Adrenal gland (tissue), 12 donors: ENCODE results near the gene KAT8. TPM values are rescaled to one million over a fixed set of nuclear protein-coding genes. Genes with fewer than 3 reads are reported as not detected.

Source experiments
- DNase-seq, 7 donors: peaks; one replicate each; pipeline ENCODE4 v3.0.0-alpha.2; 2019 to 2020
- H3K27ac ChIP-seq, 5 donors: fragments of 200-600 bp; sonication (generic) in 4 of 5; 1 replicate in 3 of 5; 2 replicates in 2 of 5; pipeline versions ENCODE4 v1.5.1 to v1.8.0; 2016 to 2020; ENCODE audit warnings: mild to moderate bottlenecking in 1 of 5
- H3K27me3 ChIP-seq: fragments of 200-600 bp; 2 replicates; pipeline ENCODE4 v1.8.0; 2021
- H3K36me3 ChIP-seq, 2 donors: fragments of 200-600 bp; replicated peaks in 1 of 2; 1 replicate in 1 of 2; 2 replicates in 1 of 2; pipeline versions ENCODE4 v1.5.1 to v1.8.0; 2018 to 2022
- H3K4me1 ChIP-seq, 2 donors: fragments of 200-600 bp; replicated peaks in 1 of 2; 1 replicate in 1 of 2; 2 replicates in 1 of 2; pipeline versions ENCODE4 v1.5.1 to v1.8.0; 2018 to 2021
- H3K4me3 ChIP-seq, 4 donors: fragments of 200-600 bp; sonication (generic) in 3 of 4; one replicate each; pipeline ENCODE4 v1.5.1; 2016 to 2018
- H3K9me3 ChIP-seq, 3 donors: fragments of 200-600 bp; sonication (generic) in 1 of 3; replicated peaks in 1 of 3; 1 replicate in 2 of 3; 2 replicates in 1 of 3; pipeline versions ENCODE4 v1.5.1 to v1.8.0; 2016 to 2021
- CTCF ChIP-seq, 6 experiments: fragments of 450-650 bp in 4 of 6; fragments of 200-600 bp in 2 of 6; sonication (generic) in 1 of 6; IDR thresholded peaks; 1 replicate in 5 of 6; 2 replicates in 1 of 6; pipeline versions ENCODE4 v1.5.1 to v1.8.0; 2016 to 2021; ENCODE audit warnings: antibody characterized with exemption in 6 of 6, mild to moderate bottlenecking in 2 of 6, moderate library complexity in 1 of 6
- POLR2A ChIP-seq, 2 donors: fragments of 450-650 bp; IDR thresholded peaks; one replicate each; pipeline ENCODE4 v1.6.1; 2017; ENCODE audit warnings: antibody characterized with exemption in 2 of 2, mild to moderate bottlenecking in 2 of 2, moderate library complexity in 1 of 2
- WGBS, 4 donors: extraction: QIAGEN DNeasy Blood & Tissue Kit in 2 of 4; methylation state at CpG; one replicate each; pipeline versions ENCODE4 v1.1.5 to v1.1.7; 2013 to 2017; 5-methylcytosine and 5-hydroxymethylcytosine counted together
- intact Hi-C, 2 donors: fragments of 100-400 bp; cut with DNase I; formaldehyde crosslinking; loops; one replicate each; pipeline versions ENCODE4 v1.14.1 to v1.15.0; 2022 to 2023
- polyA plus RNA-seq, 3 donors: library from polyadenylated mRNA; stranded (reverse); fragments of 200-250 nt in 2 of 3; fragments of 350-450 nt in 1 of 3; fragmentation: Illumina TruSeq in 1 of 3; extraction: RNeasy Lipid Tissue Mini Kit (QIAGEN cat#74804) in 1 of 3; gene quantifications; one replicate each; pipeline ENCODE4 v1.2.3, GENCODE V29; 2013 to 2014
- total RNA-seq, 9 donors: library from RNA; depleted of rRNA in 4 of 9; stranded (reverse); fragments of >200 nt in 4 of 9; fragments of 120-200 nt in 1 of 9; fragmentation: NEBNext Ultra II Directional in 1 of 9; extraction: Animal tissue kit (Norgen Biotek cat#: 25700) in 1 of 9; gene quantifications; one replicate each; pipeline versions ENCODE4 v1.1.0 to v1.2.4, GENCODE V29; 2013 to 2023
- donor health status: healthy with polysubstance abuse.
- donor health status: Bipolar disorder and iron deficiency.
- donor health status: DM: yes; HTN: yes; CAD: no.
- donor health status: DM: no; HTN: no; CAD: no.
- donor health status: DM: no; HTN: no; CAD: no.
- donor health status: DM: yes; HTN: yes; CAD: no.

Gene KAT8
- total and polyA plus RNA-seq, 12 donors = 45.0 to 148 (median 86.9) TPM

GRCh38 chr16:31106509-31107464, 10.7 kb upstream of the KAT8 start:
- peak in 2 of 7 donors; percentile 13 to 19 for DNase-seq
- Histone ChIP-seq H3K4me3 (no peak overlapping the region), H3K27ac (peak overlapping the region in 1 of 5 donors; percentile 71), H3K36me3 (peaks cover 0 to 26% of the 10 kb centered on the region in 2 donors), H3K9me3 (no peaks in the 10 kb centered on the region), H3K27me3 (no peaks in the 10 kb centered on the region), H3K4me1 (peaks cover 11 to 22% of the 10 kb centered on the region in 2 donors)
- intact Hi-C loops = loop anchor here in 1 of 2 donors (5.0 kb wide), 1 partner anchor 71 kb away; no protein-coding TSS in a partner anchor
- TF ChIP-seq POLR2A (IDR thresholded peaks at IDR 0.05) (no peak), CTCF (IDR thresholded peaks at IDR 0.05) (no peak)
- 91 to 96% (median 93%) methylated on average over 27 to 28 of the region's 28 CpGs for WGBS, 4 donors

DNA sequence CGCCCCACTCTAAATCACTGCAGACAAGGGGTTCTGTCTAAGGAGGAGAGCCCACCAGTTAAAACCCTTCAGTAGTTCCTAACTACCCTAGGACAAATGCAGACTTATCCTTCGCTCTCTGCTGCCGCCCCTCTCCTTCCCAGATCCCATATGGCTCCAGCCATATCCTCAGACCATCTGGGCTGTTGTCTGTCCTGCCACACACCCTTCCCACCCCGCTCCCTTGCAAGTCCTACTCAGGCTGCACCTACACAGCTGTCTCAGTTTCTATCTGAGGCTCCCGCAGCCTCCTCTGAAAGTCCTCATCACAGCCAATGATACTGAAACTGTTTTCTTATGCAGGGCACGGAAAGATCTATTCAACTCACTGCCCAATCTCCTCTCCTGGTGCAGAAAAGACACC, 10.0 kb upstream of the KAT8 start:
- no peak for TF ChIP-seq POLR2A (IDR thresholded peaks at IDR 0.05)
- no peaks in the 10 kb centered on the region for H3K27me3 ChIP-seq
- H3K27ac ChIP-seq = peak overlapping the region in 1 of 5 donors; percentile 87
- no peaks in the 10 kb centered on the region for H3K9me3 ChIP-seq
- peaks cover 17 to 28% of the 10 kb centered on the region in 2 donors for H3K4me1 ChIP-seq
- H3K4me3 ChIP-seq = no peak overlapping the region
- peaks cover 0 to 33% of the 10 kb centered on the region in 2 donors for H3K36me3 ChIP-seq
- WGBS, 4 donors = 92 to 93% (median 92%) methylated on average over 6 of the region's 6 CpGs
- DNase-seq = no peak
- intact Hi-C loops = loop anchor here in 1 of 2 donors (5.0 kb wide), 1 partner anchor 70 kb away; no protein-coding TSS in a partner anchor

- 4 to 64% (median 19%) methylated on average over 4 to 68 of the region's 68 CpGs for WGBS, 4 donors
- peak within 1 kb of the TSS; percentile 64 to 87 (median 79) for H3K27ac ChIP-seq
- no peaks in the 10 kb centered on the region for H3K27me3 ChIP-seq
- H3K4me1 ChIP-seq = peaks cover 24 to 35% of the 10 kb centered on the region in 2 donors
- H3K36me3 ChIP-seq = peaks cover 0 to 38% of the 10 kb centered on the region in 2 donors
- H3K9me3 ChIP-seq = no peaks in the 10 kb centered on the region
- intact Hi-C loops = loop anchor here in 1 of 2 donors (5.0 kb wide), 1 partner anchor 69 kb away; no protein-coding TSS in a partner anchor
- H3K4me3 ChIP-seq = peak within 1 kb of the TSS; percentile 17 to 80 (median 52)
- TF ChIP-seq CTCF (IDR thresholded peaks at IDR 0.05) (no peak), POLR2A (IDR thresholded peaks at IDR 0.05) (peak; percentile 31 to 38)
- DNase-seq = peak; percentile 67 to 78 (median 71)
These were observed 9.2 kb upstream of the KAT8 start, which contains the start of gene BCKDK for GRCh38 chr16:31108035-31108793. TSS of gene BCKDK (plus strand) at chr16:31108386. CDS start at chr16:31109224, 838 bp downstream.

- no peak for TF ChIP-seq POLR2A (IDR thresholded peaks at IDR 0.05)
- no peak for TF ChIP-seq CTCF (IDR thresholded peaks at IDR 0.05)
- H3K27me3 ChIP-seq = no peaks in the 10 kb centered on the region
- peak overlapping the region; percentile 64 to 87 (median 79) for H3K27ac ChIP-seq
- DNase-seq = peak in 1 of 7 donors; percentile 31
- H3K4me1 ChIP-seq = peaks cover 30 to 40% of the 10 kb centered on the region in 2 donors
- H3K9me3 ChIP-seq = no peaks in the 10 kb centered on the region
- peak overlapping the region; percentile 17 to 80 (median 52) for H3K4me3 ChIP-seq
- 34 to 66% (median 49%) methylated on average over 14 to 57 of the region's 57 CpGs for WGBS, 4 donors
- intact Hi-C loops = loop anchor here in 1 of 2 donors (5.0 kb wide), 1 partner anchor 68 kb away; no protein-coding TSS in a partner anchor
- H3K36me3 ChIP-seq = peaks cover 0 to 38% of the 10 kb centered on the region in 2 donors
These were observed 8.5 kb upstream of the KAT8 start for GRCh38 chr16:31108794-31109558.
